ENCODE measurements around the gene MRGPRG.

GRCh38 chr11:3170044-3170755, 48.4 kb downstream of the MRGPRG start:
- TF ChIP-seq, protein P1, sequence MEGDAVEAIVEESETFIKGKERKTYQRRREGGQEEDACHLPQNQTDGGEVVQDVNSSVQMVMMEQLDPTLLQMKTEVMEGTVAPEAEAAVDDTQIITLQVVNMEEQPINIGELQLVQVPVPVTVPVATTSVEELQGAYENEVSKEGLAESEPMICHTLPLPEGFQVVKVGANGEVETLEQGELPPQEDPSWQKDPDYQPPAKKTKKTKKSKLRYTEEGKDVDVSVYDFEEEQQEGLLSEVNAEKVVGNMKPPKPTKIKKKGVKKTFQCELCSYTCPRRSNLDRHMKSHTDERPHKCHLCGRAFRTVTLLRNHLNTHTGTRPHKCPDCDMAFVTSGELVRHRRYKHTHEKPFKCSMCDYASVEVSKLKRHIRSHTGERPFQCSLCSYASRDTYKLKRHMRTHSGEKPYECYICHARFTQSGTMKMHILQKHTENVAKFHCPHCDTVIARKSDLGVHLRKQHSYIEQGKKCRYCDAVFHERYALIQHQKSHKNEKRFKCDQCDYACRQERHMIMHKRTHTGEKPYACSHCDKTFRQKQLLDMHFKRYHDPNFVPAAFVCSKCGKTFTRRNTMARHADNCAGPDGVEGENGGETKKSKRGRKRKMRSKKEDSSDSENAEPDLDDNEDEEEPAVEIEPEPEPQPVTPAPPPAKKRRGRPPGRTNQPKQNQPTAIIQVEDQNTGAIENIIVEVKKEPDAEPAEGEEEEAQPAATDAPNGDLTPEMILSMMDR (IDR thresholded peaks at IDR 0.05): no peak
- no peak for TF ChIP-seq ZFX (IDR thresholded peaks at IDR 0.05; ENCODE audit: borderline replicate concordance)
